Ishikawa (cell line): ENCODE measurements around the gene CTTN.

Experiments used
- CEBPB ChIP-seq: IDR thresholded peaks from 2 replicates; pipeline ENCODE4 v1.6.1; 2012
- CREB1 ChIP-seq: IDR thresholded peaks from 2 replicates; pipeline ENCODE4 v1.6.1; 2012; ENCODE audit warnings: low read depth
- EGR1 ChIP-seq: IDR thresholded peaks from 2 replicates; pipeline ENCODE4 v1.6.1; 2012
- EP300 ChIP-seq: IDR thresholded peaks from 2 replicates; pipeline ENCODE4 v1.6.1; 2012; ENCODE audit warnings: borderline replicate concordance
- FOXM1 ChIP-seq: IDR thresholded peaks from 2 replicates; pipeline ENCODE4 v1.6.1; 2012; ENCODE audit warnings: low read depth, borderline replicate concordance
- NFIC ChIP-seq: IDR thresholded peaks from 2 replicates; pipeline ENCODE4 v1.6.1; 2012
- RAD21 ChIP-seq: IDR thresholded peaks from 2 replicates; pipeline ENCODE4 v1.6.1; 2012; ENCODE audit warnings: low read depth
- TAF1 ChIP-seq: IDR thresholded peaks from 2 replicates; pipeline ENCODE4 v1.6.1; 2012; ENCODE audit warnings: low read depth, mild to moderate bottlenecking
- TCF12 ChIP-seq: IDR thresholded peaks from 2 replicates; pipeline ENCODE4 v1.6.1; 2012; ENCODE audit warnings: low read depth
- TEAD4 ChIP-seq: IDR thresholded peaks from 2 replicates; pipeline ENCODE4 v1.6.1; 2012
- YY1 ChIP-seq: IDR thresholded peaks from 2 replicates; pipeline ENCODE4 v1.6.1; 2012; ENCODE audit warnings: low read depth
- ZBTB7A ChIP-seq: IDR thresholded peaks from 2 replicates; pipeline ENCODE4 v1.6.1; 2012; ENCODE audit warnings: low read depth
- TF ChIP-seq, protein P1 (sequence below): IDR thresholded peaks from 2 replicates; pipeline ENCODE4 v1.6.1; 2012
- TF ChIP-seq, protein P2 (sequence below): IDR thresholded peaks from 2 replicates; pipeline ENCODE4 v1.6.1; 2012
- TF ChIP-seq, protein P3 (sequence below): IDR thresholded peaks from 2 replicates; pipeline ENCODE4 v1.6.1; 2012; ENCODE audit warnings: low read depth, mild to moderate bottlenecking

The CTTN gene

DNA sequence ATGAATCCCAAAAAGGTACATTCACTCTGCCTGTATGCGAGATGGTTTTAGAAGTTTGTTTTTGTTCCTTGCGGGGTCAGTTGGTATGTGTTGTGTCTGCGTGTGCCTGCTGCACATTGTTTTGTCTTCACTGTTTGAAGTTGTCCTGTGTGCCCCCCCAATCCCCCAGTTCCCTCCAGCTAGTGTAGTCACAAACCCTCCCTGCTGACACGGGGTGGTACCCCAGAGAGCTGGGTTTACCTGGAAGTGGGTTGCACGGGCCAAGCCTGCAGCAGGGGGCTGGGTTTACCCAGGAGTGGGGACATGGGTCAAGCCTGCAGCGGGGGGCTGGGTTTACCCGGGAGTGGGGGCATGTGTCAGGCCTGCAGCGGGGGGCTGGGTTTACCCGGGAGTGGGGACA lies 22.2 kb downstream of the CTTN start:
- TF ChIP-seq FOXM1 (no peak), TAF1 (no peak), EP300 (no peak), NFIC (no peak)
- TF ChIP-seq, protein P1, sequence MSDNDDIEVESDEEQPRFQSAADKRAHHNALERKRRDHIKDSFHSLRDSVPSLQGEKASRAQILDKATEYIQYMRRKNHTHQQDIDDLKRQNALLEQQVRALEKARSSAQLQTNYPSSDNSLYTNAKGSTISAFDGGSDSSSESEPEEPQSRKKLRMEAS = no peak

DNA sequence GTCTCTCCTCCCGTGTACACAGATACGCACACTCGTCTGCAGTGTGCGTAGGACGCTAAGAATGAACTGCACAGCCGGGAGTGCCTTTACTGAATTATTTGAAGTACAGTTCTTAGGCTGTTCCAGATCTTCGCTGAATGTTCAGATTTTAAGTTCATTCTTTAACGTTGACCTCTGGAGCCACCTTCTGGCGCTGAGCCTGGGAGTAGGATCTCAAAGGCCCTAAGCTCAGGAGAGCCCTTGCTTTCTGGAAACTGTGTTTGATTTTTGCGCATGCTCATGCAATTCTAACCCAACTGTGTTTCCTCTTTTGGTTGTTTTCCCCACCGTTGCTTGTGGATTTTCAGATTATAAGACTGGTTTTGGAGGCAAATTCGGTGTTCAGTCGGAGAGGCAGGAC lies 22.8 kb downstream of the CTTN start:
- TF ChIP-seq ZBTB7A (no peak), CREB1 (no peak), CEBPB (no peak), RAD21 (no peak), TEAD4 (no peak), NFIC (no peak), TCF12 (no peak), YY1 (no peak), EGR1 (no peak), TAF1 (no peak), EP300 (no peak), FOXM1 (no peak)
- TF ChIP-seq, protein P2, sequence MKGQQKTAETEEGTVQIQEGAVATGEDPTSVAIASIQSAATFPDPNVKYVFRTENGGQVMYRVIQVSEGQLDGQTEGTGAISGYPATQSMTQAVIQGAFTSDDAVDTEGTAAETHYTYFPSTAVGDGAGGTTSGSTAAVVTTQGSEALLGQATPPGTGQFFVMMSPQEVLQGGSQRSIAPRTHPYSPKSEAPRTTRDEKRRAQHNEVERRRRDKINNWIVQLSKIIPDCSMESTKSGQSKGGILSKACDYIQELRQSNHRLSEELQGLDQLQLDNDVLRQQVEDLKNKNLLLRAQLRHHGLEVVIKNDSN = no peak
- TF ChIP-seq, protein P3, sequence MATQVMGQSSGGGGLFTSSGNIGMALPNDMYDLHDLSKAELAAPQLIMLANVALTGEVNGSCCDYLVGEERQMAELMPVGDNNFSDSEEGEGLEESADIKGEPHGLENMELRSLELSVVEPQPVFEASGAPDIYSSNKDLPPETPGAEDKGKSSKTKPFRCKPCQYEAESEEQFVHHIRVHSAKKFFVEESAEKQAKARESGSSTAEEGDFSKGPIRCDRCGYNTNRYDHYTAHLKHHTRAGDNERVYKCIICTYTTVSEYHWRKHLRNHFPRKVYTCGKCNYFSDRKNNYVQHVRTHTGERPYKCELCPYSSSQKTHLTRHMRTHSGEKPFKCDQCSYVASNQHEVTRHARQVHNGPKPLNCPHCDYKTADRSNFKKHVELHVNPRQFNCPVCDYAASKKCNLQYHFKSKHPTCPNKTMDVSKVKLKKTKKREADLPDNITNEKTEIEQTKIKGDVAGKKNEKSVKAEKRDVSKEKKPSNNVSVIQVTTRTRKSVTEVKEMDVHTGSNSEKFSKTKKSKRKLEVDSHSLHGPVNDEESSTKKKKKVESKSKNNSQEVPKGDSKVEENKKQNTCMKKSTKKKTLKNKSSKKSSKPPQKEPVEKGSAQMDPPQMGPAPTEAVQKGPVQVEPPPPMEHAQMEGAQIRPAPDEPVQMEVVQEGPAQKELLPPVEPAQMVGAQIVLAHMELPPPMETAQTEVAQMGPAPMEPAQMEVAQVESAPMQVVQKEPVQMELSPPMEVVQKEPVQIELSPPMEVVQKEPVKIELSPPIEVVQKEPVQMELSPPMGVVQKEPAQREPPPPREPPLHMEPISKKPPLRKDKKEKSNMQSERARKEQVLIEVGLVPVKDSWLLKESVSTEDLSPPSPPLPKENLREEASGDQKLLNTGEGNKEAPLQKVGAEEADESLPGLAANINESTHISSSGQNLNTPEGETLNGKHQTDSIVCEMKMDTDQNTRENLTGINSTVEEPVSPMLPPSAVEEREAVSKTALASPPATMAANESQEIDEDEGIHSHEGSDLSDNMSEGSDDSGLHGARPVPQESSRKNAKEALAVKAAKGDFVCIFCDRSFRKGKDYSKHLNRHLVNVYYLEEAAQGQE = no peak
- TF ChIP-seq, protein P1 = no peak

GRCh38 chr11:70422692-70423522 lies 24.6 kb downstream of the CTTN start:
- no peak for TF ChIP-seq TAF1

DNA sequence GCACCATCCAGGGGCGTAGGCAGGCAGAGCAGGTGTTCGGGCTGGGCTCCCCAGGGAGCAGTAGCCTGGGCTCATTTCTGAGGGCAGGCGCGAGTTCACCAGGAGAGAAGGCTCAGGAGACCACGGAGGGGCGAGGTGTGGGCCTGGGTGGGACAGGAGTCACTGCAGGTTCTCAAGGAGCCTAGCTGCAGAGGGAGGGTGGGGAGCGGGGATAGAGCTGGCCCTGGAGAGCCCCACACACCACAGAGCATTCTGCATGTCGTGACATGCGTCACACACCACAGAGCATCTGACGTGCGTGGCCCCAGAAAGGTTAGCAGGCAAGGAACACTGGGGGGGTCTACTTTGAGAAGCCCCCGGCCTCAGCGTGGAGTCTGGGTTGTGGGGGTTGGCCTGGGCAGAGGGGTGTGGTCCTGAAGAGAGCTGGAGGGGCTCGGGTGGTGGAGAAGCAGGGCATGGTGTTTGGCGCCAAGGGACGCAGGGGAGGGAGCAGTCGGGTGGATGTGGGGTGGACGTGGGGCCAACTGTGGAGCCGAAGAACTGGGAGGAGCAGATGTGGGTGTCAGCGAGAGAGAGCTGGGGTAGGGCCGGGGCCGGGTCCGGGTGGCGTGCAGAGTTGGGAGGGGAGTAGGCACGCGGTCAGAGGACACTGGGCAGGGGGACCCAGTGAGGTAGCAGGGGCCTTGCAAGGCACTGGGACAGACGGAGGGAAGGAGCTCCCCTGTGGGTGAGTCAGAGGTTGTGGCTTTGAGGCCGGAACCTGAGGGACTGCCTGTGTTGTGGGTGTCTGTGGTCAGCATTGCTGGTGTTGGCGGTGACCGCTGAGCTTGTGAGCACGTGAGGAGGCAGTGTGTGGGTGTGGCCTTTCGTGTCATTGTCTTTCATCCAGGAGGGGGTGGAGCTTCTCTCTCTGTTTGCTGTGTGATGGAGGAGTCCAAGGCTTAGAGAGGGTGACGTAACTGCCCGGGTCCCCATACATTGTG lies 25.5 kb downstream of the CTTN start:
- TF ChIP-seq, protein P3 = no peak
- TF ChIP-seq YY1 (no peak), CEBPB (no peak), EP300 (no peak), FOXM1 (no peak), ZBTB7A (no peak), TEAD4 (no peak), CREB1 (no peak), TCF12 (no peak), EGR1 (no peak), NFIC (no peak), RAD21 (no peak), TAF1 (no peak)
- TF ChIP-seq, protein P1 = no peak
- TF ChIP-seq, protein P2 = no peak

GRCh38 chr11:70424765-70425344 lies 26.5 kb downstream of the CTTN start:
- TF ChIP-seq FOXM1 = no peak
- TF ChIP-seq, protein P2 = no peak
- TF ChIP-seq ZBTB7A = no peak
- TF ChIP-seq, protein P3 = no peak
- TF ChIP-seq TAF1 = no peak
- no peak for TF ChIP-seq EP300
